ENCODE results near the gene KCNK3.

- TF ChIP-seq CTCF (IDR thresholded peaks at IDR 0.05 in 8 of 11, conservative IDR thresholded peaks at IDR 0.05 in 3 of 11) (no peak), POLR2AphosphoS5 (IDR thresholded peaks at IDR 0.05) (peak in 2 of 3 donors; percentile 15 to 27)
Measured at GRCh38 chr2:26735883-26736588, 43.5 kb downstream of the KCNK3 start.

Data from spleen (tissue), 7 donors.